ENCODE results near the gene ADAMTSL4.

ADAMTSL4 gene

GRCh38 chr1:150560011-150560438 is 10.8 kb downstream of the ADAMTSL4 start:
- TF ChIP-seq FOXP2 (optimal IDR thresholded peaks at IDR 0.05; ENCODE audit: control extremely low read depth, extremely low read length, insufficient read depth) (no peak), POLR2AphosphoS5 (IDR thresholded peaks at IDR 0.05; ENCODE audit: borderline replicate concordance, low read depth, low read length) (no peak)
- no peaks in the 10 kb centered on the region for H3K36me3 ChIP-seq (ENCODE audit: insufficient read depth, low read length)
- H3K27ac ChIP-seq: no peak overlapping the region
- H3K9me3 ChIP-seq (ENCODE audit: low read depth, low read length): no peaks in the 10 kb centered on the region
- DNase-seq (ENCODE audit: low read depth, low spot score): no peak
- H3K9ac ChIP-seq (ENCODE audit: insufficient read length): no peak overlapping the region
- H3K4me3 ChIP-seq: no peak overlapping the region

GRCh38 chr1:150560576-150561253 is 11.5 kb downstream of the ADAMTSL4 start:
- DNase-seq (ENCODE audit: low read depth, low spot score): no peak
- no peak for TF ChIP-seq FOXP2 (optimal IDR thresholded peaks at IDR 0.05; ENCODE audit: control extremely low read depth, extremely low read length, insufficient read depth)
- TF ChIP-seq POLR2AphosphoS5 (IDR thresholded peaks at IDR 0.05; ENCODE audit: borderline replicate concordance, low read depth, low read length): no peak
- no peak for TF ChIP-seq EZH2 (IDR thresholded peaks at IDR 0.05)
- Histone ChIP-seq H3K36me3 (ENCODE audit: insufficient read depth, low read length) (no peaks in the 10 kb centered on the region), H3K4me3 (peak overlapping the region; percentile 85), H3K27ac (no peak overlapping the region), H3K9me3 (ENCODE audit: low read depth, low read length) (no peaks in the 10 kb centered on the region), H3K9ac (ENCODE audit: insufficient read length) (peak overlapping the region; percentile 64)

GRCh38 chr1:150561254-150561973 is 12.2 kb downstream of the ADAMTSL4 start:
- H3K4me3 ChIP-seq: peak overlapping the region; percentile 85
- peak overlapping the region; percentile 25; the same call in 1 of the 2 replicates for H3K27ac ChIP-seq
- DNase-seq (ENCODE audit: low read depth, low spot score): no peak
- H3K36me3 ChIP-seq (ENCODE audit: insufficient read depth, low read length): no peaks in the 10 kb centered on the region
- TF ChIP-seq POLR2AphosphoS5 (IDR thresholded peaks at IDR 0.05; ENCODE audit: borderline replicate concordance, low read depth, low read length) (peak; percentile 67; the same call in 1 of the 2 replicates), EZH2 (IDR thresholded peaks at IDR 0.05) (no peak), FOXP2 (optimal IDR thresholded peaks at IDR 0.05; ENCODE audit: control extremely low read depth, extremely low read length, insufficient read depth) (no peak)
- H3K9me3 ChIP-seq (ENCODE audit: low read depth, low read length): no peaks in the 10 kb centered on the region
- H3K9ac ChIP-seq (ENCODE audit: insufficient read length): peak overlapping the region; percentile 64

- Histone ChIP-seq H3K9me3 (ENCODE audit: low read depth, low read length) (no peaks in the 10 kb centered on the region), H3K9ac (ENCODE audit: insufficient read length) (peak overlapping the region; percentile 55), H3K27ac (peak overlapping the region; percentile 25; the same call in 1 of the 2 replicates), H3K36me3 (ENCODE audit: insufficient read depth, low read length) (no peaks in the 10 kb centered on the region), H3K4me3 (peak overlapping the region; percentile 85)
- DNase-seq (ENCODE audit: low read depth, low spot score): no peak
- no peak for TF ChIP-seq POLR2AphosphoS5 (IDR thresholded peaks at IDR 0.05; ENCODE audit: borderline replicate concordance, low read depth, low read length)
- TF ChIP-seq FOXP2 (optimal IDR thresholded peaks at IDR 0.05; ENCODE audit: control extremely low read depth, extremely low read length, insufficient read depth): no peak
- no peak for TF ChIP-seq EZH2 (IDR thresholded peaks at IDR 0.05)
Observed at GRCh38 chr1:150561974-150562445, 12.8 kb downstream of the ADAMTSL4 start.

- TF ChIP-seq POLR2AphosphoS5 (IDR thresholded peaks at IDR 0.05; ENCODE audit: borderline replicate concordance, low read depth, low read length): no peak
- no peak for TF ChIP-seq EZH2 (IDR thresholded peaks at IDR 0.05)
- no peak for TF ChIP-seq FOXP2 (optimal IDR thresholded peaks at IDR 0.05; ENCODE audit: control extremely low read depth, extremely low read length, insufficient read depth)
- H3K9ac ChIP-seq (ENCODE audit: insufficient read length): no peak overlapping the region
- H3K9me3 ChIP-seq (ENCODE audit: low read depth, low read length): no peaks in the 10 kb centered on the region
- no peak overlapping the region for H3K27ac ChIP-seq
- peak overlapping the region; percentile 85 for H3K4me3 ChIP-seq
- no peaks in the 10 kb centered on the region for H3K36me3 ChIP-seq (ENCODE audit: insufficient read depth, low read length)
- DNase-seq (ENCODE audit: low read depth, low spot score): no peak
Observed at GRCh38 chr1:150562446-150563339, 13.5 kb downstream of the ADAMTSL4 start.

GRCh38 chr1:150563340-150564038 is 14.3 kb downstream of the ADAMTSL4 start:
- no peak overlapping the region for H3K9ac ChIP-seq (ENCODE audit: insufficient read length)
- TF ChIP-seq FOXP2 (optimal IDR thresholded peaks at IDR 0.05; ENCODE audit: control extremely low read depth, extremely low read length, insufficient read depth) (no peak), EZH2 (IDR thresholded peaks at IDR 0.05) (no peak), POLR2AphosphoS5 (IDR thresholded peaks at IDR 0.05; ENCODE audit: borderline replicate concordance, low read depth, low read length) (no peak)
- H3K36me3 ChIP-seq (ENCODE audit: insufficient read depth, low read length): no peaks in the 10 kb centered on the region
- no peak overlapping the region for H3K27ac ChIP-seq
- DNase-seq (ENCODE audit: low read depth, low spot score): no peak
- no peak overlapping the region for H3K4me3 ChIP-seq
- H3K9me3 ChIP-seq (ENCODE audit: low read depth, low read length): no peaks in the 10 kb centered on the region

All from SK-N-MC (cell line).